Occipital lobe (tissue), 2 donors: ENCODE results near the gene NPFFR1. TPM values are rescaled to one million over a fixed set of nuclear protein-coding genes. Genes with fewer than 3 reads are reported as not detected.

Experiments
- DNase-seq: peaks from one replicate; lab custom pipeline; 2025; lab: John Stamatoyannopoulos, UW
- total RNA-seq: library from RNA; depleted of rRNA; stranded (reverse); fragments of >200 nt; gene quantifications from one replicate; pipeline ENCODE4 v1.2.3, GENCODE V29; 2014

Gene NPFFR1, protein sequence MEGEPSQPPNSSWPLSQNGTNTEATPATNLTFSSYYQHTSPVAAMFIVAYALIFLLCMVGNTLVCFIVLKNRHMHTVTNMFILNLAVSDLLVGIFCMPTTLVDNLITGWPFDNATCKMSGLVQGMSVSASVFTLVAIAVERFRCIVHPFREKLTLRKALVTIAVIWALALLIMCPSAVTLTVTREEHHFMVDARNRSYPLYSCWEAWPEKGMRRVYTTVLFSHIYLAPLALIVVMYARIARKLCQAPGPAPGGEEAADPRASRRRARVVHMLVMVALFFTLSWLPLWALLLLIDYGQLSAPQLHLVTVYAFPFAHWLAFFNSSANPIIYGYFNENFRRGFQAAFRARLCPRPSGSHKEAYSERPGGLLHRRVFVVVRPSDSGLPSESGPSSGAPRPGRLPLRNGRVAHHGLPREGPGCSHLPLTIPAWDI
- 0.31 TPM for total RNA-seq

DNA sequence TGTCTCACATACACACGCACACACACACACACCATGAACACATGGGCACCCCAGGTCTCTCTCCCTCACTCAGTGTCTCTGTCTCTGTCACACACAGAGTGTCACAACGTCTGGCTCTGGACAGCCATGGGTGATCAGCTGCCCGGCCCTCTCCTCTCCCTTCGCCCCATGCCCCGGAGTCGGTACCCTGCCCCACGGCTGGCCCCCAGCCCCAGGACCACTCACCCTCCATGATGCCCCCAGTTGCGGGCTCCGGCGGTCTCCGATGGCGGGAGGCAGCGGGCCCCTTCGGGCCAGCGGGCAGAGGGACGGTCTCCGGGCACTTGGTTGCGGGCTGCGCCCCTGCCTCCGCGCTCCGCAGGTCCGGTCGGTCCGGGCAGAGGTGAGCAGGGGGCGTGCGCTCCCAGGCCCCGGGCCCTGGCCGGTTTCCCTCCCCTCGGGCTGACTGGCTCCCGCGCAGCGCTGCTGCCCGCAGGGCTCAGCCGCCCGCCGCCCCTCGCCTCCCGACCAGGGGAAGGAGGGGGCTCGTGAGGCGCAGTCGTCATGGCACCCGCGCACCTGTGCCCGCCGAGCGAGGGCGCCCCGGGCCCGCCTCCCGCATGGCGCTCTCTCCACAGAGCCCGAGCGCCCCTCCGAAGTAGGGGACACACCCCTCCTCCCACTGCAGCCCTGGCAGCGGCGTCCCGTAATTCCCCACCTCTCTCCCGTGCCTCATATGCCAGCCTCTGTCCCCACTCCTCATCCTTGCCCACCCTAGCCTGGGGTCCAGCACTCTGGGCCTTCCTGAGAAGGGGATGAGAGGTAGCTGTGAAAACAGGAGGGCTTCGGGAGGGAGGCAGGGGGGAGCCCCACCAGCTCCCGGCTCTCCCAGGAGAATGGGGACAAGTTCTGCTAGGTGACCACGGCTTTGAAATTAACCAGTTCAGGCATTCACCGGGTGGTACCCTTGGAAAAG lies at the start of gene NPFFR1:
Gene NPFFR1 (minus strand): TSS at position 560 of the 955 bp plus-strand sequence. CDS start 328 bp downstream, at position 232.
- DNase-seq = no peak

DNA sequence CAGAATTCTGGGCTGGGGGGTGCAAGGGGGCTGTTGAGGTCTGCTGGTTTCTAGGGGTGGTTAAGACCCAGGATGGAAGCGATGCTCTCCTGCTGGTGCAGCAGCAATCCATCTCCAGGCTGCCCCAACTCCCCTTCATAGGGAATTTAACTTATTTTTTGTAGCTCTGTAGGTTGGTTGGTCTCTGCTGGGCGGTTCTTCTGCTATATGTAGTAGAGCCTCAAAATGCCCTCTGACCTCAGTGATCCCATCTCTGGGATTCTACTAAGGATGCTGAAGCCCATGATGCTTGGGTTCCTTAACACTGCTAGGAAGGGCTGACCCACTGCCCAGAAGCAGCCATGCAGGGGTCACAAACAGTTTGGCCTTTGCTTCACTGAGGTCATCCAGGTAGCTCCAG lies 49.5 kb upstream of the NPFFR1 start:
- DNase-seq = no peak

DNA sequence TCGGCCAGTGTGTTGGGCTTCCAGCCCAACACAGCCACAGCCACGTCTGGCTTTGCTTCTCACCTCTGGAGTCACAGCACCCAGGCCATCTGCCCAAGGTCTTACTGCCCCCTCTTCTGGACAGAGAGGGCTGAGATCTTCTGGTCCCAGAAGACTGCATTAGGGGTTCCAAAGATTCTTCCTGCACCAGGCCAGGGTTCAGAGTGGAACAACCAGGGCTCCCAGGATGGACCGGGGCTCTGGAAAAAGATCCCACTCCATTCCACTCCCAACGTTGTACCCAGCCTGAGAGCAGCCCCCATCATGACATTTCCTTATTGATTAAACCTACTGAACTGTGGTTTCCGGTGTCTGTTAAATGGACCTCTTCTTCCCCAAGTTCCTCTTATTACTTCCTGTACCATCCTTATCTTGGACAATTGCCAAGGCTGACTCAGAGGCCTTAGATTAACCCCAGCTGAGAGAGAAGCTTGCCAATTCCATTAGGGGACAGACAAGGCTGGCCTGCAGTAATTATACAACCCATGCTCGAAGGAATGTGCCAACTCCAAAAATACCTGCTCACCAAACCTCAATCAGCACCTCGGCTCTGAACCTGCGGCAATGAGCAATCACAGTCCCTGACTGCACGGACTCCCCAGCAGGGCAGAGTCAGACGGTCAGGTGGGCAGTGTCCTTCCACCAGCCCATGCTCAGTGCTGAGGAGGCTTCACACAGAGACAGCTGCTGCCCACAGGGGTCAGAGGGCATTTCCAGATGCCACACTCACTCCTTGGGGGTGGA lies 47.9 kb upstream of the NPFFR1 start:
- DNase-seq = no peak

DNA sequence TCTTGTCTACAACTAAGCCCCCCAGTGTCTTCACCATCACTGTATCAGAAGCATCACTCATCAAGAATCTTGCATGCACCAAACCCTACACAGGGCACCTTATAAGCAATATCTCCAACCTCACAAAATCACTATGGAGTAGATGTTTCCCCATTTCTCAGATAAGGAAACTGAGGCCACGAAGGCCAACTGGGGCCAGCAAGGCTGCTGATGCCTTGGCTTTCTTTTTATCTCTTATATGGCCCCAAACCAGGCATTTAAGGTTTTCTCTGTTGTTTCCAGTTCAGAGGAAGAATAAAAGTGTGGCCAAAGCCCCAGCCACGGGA lies 47.3 kb upstream of the NPFFR1 start:
- no peak for DNase-seq

DNA sequence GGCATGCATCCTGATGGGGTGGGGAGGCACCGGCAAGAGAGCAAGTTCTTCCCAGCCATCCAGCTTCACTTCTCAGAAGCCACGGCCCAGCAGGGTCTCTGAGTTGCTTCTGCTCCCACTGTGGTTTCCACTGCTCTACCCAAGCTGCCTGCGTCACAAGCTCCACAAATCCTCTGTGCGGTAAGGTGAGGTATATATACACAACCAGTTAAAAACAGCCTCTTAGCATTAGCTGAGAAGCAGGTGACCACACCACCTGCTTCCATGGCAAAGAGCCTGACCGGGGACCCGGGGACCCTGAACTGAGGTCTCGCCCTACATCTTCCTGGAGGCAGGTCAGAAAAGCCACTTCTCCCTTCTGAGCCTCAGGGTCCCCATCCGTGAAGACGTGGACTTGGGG lies 46.9 kb upstream of the NPFFR1 start:
- no peak for DNase-seq

DNA sequence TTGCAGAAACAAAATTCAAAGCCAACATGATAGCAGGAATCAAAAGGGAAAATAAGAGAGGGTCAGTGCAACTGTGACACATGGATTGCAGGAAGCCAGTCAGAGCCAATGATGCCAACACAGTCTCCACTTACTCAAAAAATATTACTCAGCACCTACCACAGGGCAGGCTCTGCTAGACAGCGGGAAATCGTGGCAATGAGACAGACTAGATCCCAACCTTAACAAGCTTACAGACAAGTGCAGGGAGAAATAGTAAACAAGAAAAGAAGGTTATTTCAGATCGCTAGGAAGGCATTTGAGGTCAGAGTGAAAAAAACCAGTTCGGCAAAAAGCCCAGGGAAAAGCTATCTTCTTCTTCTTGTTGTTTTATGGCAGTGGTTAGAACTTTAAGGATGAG lies 45.2 kb upstream of the NPFFR1 start:
- DNase-seq = no peak

DNA sequence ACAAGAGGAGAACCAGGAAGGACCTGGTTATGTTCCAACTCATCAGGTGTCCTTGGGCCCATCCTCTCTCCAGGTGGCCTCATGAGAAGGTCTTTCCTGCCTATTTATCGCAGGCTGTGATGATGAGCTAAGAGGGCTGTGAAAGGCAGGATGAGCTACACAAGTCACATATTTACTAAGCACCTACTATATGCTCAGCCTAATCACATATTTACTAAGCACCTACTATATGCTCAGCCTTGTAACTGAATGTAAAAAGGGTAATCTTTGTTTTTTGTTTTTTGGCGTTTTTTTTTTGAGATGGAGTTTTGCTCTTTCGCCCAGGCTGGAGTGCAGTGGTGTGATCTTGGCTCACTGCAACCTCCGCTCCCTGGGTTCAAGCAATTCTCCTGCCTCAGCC lies 44.2 kb upstream of the NPFFR1 start:
- no peak for DNase-seq

DNA sequence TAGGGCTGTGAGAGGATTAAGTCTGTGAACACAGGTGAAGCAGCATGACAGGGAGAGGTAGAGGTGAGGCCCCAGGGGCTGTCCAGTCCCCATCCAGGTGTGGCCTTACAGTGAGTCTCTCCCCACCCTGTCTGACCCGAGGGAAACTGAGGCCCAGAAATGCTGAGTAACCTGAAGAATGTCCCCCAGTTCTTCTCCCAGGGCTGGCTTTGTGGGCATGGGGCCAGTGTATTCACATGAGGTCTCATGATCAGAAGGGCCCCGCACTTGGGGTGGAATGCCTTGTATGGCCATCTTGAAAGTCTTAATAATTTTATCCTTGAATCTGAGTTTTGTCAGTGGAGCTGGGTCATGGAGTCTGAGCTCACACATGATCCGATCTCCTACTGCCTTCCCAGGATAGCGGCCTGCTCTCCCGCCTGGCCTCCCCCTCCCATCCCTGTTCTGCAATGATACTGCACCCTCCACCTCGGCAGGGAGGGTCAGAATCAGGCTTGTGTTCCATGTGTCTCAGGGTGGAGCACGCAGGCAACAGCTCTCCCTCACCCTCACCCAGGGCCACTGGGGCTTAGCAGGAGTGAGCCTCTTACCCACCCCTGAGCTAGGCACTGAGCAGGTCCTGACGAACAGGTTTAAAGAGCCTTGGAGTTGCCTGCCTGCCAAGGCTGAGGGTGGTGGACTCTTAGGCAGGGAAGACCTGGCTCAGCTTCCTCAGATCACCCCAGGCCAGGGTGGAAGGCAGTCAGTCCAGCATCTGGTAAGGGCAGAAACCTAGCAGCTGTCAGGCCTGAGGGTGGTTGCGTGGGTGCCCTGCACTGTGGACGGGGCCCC lies 41.4 kb upstream of the NPFFR1 start:
- no peak for DNase-seq

DNA sequence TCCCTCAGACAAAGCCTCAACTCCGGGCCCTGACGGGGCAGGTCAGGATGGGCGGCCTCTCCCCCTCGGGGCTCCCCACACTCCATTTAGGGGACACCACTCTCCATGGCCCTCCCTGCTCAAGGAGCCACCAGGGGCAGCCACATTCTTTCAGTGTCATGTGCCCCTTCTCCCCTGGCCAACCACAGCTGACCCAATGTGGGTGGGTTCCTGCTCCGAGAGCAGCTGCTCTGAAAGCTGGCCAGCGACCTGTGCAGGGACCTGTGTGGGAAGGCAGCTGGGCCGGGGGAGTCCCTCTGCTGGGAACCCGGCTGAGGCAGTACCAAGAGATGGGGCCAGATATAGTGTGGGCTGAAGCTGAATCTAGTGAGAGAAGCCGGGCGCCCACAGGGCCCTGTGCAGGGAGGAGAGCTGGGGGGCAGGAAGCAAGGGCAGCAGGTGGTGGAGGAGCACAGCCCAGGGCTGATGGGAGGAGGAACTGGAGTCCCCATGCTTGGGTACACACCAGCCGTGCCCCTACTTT lies 40.6 kb upstream of the NPFFR1 start:
- no peak for DNase-seq

DNA sequence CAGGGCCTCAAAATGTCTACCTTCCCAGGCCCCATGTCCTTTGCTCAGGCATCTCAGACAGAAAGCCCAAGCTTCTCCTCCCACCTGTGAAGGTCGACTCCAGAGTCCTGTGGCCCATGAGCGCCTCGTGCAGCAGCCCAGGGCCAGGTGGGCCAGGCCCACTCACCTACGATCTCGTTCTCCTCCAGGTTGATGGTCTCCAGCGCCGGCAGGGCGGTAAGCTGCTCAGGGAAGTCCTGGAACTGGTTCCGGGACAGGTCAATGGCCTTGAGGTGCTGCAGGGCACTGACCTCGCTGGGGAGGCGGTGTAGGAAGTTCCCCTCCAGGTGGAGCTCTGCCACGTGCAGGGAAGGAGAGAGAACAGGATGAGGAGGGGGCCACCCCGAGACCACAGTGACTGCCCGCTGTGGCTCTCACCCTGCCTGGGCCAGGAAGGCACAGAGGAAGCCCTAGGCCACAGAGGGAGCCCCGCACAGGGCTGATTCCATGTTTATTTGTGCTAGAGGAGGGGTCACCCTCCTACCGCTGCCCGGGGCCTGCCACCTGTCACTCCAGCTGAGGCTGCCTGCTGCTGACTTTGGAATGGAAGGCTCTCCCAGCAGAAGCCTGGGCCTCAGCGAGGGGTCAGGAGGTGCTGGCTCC lies 40.0 kb upstream of the NPFFR1 start:
- DNase-seq = no peak

DNA sequence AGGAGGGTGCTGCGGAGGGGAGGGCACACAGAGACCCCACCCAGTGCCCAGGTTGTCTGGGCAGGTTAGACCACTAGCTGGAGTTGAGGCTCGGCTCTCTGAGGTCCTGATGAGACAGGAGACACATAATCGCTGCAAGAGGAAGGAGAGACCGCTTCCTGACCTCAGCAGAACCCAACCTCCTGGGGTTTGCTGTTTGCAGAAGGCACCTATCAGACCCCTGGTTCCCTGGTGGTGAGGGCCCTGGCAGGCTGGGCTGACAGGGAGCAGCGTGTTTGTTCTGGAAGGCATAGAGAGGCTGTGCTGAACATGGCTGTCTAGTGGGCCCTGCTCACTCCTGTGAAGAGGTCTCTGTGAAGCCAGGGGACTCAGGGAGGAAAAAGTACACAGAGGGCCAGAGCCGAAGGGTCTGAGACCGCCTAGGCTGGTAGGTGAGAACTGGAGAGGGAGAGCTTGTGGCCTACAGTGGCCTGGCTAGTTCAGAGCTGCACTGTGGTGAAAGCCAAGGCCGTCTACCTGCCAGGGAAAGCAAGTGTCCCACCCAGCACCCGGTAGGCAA lies 39.4 kb upstream of the NPFFR1 start:
- DNase-seq = no peak

DNA sequence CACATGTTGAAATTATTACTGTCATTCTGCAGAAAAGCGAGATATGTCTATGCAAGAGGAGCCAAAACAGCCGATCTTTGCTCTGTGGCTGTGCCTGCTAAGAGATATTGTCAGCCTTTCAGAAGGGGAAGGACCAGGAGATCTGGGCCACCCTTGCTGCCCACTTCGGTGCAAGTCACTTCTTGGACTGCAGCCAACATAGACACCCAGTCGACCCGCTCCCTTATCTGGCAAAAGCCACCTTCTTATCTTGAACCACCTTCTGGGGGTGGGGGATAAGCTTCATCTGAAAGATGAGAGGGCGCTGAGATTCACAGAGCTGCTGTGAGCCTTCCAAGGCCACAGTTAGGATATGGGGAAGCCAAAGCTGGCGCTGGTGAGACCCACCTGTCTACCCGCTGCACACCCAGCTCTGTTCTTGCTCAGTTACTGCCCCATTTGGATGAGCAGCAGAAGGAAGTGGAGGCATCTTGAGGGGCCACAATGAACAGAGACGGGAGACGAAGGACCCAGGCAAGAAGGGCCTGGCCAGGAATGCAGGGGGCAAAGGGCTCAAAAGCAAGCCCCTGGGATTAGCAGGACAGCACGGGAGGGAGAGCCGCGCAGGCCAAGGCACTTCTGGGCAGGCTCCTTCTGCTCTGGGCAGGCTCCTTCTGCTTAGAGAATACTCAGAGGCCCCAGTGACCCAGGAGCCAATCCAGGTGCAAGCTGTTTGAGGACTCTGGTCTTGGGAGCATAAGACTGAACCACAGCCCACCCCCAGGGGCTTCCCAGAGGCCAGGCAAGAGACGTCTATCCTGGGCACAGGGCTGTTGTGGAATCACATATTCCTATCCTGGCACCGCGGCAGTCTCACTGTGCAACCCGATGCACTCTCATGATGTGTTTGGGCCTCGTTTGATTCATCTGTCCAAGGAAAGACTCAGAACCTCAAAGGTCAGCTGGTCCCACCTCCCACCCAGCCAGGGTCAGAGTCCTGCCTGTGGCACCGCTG lies 38.4 kb upstream of the NPFFR1 start:
- no peak for DNase-seq

DNA sequence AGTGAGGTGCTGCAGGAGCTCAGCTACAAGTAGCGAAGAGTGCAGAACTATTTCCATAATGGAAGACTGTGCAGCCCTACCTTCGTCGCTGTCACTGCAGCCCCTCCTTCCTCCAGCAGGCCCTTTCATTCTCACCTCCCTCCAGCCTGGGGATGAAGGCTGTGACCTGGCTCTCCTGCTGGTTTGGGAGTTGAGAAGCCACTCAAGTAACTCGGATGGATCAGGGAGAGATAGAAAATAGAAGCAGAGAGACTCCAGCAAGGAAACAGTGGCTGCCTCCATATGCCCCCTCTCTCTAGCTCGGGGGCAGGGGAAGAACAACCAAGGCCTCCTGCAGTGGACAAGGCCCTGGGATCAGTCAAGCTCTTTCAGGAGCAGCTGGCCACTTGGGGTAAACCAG lies 37.4 kb upstream of the NPFFR1 start:
- DNase-seq = no peak

DNA sequence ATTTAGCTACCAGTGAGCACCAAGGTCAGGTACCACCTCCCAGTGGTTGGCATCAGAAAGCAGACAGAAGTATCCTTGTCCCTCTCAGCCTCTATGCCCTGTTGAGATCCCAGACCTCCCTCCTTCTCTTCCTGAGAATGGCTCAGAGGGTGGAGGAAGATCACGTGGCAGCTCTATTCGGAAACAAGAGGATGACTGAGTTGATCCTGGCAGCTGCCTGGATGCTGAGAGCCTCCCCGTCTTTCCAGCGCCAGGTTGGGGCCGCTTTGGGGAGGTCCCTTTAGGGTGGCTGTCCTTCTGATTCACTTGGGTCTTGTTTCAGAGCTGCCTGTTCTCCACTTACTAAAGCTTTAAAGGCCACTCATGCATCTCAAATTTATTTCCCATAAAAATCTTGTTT lies 36.9 kb upstream of the NPFFR1 start:
- no peak for DNase-seq

DNA sequence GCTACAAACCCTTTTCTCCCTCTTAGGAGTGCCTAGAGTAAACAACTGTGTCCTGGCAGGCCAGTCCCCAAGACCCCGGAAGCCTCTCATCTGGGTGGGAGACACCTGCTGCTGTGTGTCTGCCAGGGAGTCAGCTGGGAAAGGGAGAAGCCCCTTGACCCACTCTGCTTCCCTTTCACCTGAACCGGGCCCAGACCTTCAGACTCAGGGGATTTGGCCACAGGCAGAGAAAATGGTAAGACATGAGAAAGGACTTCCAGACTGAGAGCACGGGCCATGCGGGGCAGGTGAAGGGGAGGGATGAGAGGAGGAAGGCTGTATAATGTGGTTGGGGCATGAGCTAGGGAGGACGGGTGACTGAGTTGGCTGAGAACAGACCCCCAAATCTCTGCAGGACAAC lies 36.0 kb upstream of the NPFFR1 start:
- DNase-seq = no peak

DNA sequence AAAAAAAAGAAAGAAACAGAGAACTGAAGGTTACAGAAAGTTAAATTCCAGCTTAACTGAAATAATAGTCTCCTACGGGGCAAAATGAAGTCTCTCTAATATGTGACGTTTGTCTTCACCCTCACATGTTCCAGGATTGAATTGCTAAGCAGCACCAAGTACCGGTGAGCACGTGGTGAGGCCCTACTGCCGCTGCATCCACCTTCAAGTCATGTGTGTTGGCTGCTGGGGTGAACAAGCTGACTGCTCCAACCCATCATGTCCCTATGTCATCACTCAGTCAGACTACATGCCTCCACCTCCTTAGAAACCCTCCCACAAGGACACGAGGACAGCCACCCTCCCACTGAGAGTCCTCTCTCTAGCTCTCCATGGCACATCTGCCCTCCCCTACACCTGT lies 35.4 kb upstream of the NPFFR1 start:
- no peak for DNase-seq

DNA sequence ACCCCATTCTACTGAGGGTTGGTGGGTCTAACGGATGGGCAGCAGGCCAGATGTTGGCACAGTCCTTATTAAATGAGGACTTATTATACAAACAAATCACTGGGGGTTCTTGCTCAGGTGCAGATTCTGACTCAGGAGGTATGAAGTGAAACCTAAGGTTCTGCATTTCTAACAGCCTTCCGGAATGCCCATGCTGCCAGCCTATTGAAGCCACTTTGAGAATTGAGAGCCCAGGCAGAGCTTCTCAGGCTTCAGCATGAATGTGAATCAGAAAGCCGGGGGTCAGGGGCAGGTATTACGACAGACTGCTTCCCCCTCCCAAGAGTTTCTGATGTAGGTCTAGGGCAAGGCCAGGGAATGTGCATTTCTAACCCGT lies 34.1 kb upstream of the NPFFR1 start:
- DNase-seq = no peak

DNA sequence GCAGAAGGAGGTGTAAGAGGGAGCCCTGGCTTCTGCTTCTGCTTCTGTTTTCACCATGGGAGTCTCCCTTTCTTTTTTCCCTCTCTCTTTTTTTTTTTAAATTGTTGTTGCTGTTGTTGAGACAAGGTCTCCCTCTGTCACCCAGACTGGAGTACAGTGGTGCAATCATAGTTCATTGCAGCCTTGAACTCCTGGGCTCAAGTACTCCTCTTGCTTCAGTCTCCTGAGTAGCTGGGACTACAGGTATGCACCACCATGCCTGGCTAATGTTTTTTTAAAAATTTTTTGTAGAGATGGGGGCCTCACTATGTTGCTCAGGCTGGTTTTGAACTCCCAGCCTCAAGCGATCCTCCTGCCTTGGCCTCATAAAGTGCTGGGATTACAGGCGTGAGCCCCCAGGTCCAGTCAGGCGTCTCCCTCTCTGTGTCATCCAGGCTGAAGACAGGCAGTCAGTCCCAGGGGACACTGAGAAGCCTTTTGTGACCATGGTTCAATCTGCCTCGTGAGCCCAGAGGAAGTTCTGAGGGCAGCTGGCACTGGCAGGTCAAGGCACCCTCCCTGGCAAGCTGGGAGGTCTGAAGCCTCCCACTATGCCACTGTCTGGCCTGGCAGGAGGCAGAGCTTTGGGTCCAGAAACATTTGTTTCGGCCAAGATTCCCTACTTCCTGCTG lies 33.6 kb upstream of the NPFFR1 start:
- no peak for DNase-seq
